ENCODE results near the gene PARD3. TPM values are rescaled to one million over a fixed set of nuclear protein-coding genes. Genes with fewer than 3 reads are reported as not detected.

Gene PARD3
- total RNA-seq, 1 donor from 2014 or later: 20.6 TPM

GRCh38 chr10:34203966-34204630, 611.0 kb downstream of the PARD3 start:
- DNase-seq: no peak

DNA sequence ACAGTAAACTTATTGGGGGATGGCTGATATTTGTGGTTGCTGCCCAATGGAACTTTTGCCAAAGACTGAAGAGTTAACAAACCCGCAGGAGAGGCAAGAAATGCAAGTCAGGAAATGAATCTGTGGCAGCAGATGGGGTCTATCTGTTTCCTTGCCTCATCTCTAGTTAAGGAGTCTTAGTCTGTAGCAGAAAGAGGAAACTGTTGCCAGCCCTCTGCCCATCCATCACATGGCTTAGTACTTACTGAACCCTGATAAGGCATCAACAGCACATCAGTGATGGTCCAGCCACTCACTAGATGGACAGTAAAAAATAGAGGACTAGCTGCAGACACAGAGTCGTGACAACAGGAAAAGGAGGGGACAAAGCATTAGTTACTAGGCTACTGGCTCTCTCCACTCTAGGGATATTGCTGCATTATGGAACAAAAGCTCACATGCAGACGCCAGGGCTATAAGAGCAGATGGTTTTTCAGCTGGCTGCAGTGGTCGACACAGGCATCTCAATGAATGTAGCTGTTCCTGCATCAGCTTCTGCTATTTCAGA, 614.7 kb downstream of the PARD3 start:
- no peak for DNase-seq

- no peak for DNase-seq
These were observed 616.1 kb downstream of the PARD3 start for GRCh38 chr10:34198953-34199352.

DNA sequence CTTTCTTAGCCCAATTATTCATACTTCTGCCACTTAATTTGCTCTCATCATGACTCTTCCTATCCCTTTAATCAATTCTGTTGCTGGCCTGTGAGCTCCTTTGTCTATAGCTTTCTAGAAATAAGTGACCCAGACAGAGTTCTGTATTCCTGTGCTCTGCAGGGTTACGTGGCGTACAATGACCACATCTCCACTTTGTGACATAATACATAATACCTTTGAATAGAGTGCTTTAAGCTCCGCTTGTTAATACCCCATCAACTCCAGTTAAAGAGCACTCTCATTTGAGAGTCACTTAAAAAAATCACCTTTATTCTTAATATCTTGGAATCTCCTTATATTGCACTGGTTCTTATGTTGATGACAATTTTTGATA, 619.0 kb downstream of the PARD3 start:
- DNase-seq: no peak

- DNase-seq: no peak
These were observed 619.6 kb downstream of the PARD3 start for GRCh38 chr10:34195364-34196057.

GRCh38 chr10:34193931-34194626, 621.0 kb downstream of the PARD3 start:
- DNase-seq: no peak

DNA sequence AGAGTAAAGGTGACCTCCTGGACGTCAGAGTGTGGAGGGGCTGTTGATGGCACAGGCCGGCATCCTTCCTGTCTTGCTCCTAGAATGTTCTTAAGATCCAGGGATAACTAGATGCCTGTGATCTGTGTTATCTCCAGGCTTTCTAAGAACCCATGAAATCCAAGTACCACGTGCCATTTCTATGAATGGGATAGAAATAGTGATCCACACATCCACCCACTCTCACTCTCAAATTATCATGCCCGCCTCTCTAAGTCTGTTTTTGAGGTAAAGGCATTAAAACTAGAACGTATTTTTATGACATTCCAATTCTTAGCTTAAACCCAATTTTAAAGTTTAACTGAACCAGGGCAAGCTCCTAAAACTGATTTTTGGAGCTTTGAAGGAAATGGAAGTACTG, 622.5 kb downstream of the PARD3 start:
- no peak for DNase-seq

- DNase-seq: no peak
These were observed 623.7 kb downstream of the PARD3 start for GRCh38 chr10:34191406-34191805.

- DNase-seq: no peak
These were observed 624.5 kb downstream of the PARD3 start for GRCh38 chr10:34190580-34190979.

GRCh38 chr10:34189830-34190229, 625.3 kb downstream of the PARD3 start:
- no peak for DNase-seq

- DNase-seq: no peak
These were observed 626.9 kb downstream of the PARD3 start for GRCh38 chr10:34188221-34188620.

GRCh38 chr10:34187201-34187600, 627.9 kb downstream of the PARD3 start:
- DNase-seq: no peak

DNA sequence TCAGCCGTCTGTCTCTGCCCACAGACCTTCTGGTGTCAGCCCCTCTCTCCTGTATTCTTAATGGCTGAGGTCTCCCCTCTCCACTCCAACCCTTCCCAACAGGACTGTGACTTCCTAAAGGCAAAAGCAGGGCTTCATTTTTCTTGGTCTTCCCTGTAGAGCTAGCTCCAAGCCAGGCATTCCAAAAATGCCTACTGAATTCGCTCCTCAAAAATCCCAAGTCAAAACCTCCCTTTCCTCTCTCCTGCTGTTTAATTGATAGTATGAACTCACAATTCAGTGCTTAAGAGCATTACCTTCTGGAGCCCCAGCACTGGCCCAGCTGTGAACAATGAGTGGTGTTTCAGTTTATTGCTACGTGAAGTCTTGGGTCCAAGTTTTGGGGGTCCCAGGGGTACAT, 628.4 kb downstream of the PARD3 start:
- no peak for DNase-seq

- no peak for DNase-seq
These were observed 629.1 kb downstream of the PARD3 start for GRCh38 chr10:34185998-34186397.

- no peak for DNase-seq
These were observed 630.1 kb downstream of the PARD3 start for GRCh38 chr10:34184939-34185386.

- DNase-seq: no peak
These were observed 630.7 kb downstream of the PARD3 start for GRCh38 chr10:34184397-34184796.

DNA sequence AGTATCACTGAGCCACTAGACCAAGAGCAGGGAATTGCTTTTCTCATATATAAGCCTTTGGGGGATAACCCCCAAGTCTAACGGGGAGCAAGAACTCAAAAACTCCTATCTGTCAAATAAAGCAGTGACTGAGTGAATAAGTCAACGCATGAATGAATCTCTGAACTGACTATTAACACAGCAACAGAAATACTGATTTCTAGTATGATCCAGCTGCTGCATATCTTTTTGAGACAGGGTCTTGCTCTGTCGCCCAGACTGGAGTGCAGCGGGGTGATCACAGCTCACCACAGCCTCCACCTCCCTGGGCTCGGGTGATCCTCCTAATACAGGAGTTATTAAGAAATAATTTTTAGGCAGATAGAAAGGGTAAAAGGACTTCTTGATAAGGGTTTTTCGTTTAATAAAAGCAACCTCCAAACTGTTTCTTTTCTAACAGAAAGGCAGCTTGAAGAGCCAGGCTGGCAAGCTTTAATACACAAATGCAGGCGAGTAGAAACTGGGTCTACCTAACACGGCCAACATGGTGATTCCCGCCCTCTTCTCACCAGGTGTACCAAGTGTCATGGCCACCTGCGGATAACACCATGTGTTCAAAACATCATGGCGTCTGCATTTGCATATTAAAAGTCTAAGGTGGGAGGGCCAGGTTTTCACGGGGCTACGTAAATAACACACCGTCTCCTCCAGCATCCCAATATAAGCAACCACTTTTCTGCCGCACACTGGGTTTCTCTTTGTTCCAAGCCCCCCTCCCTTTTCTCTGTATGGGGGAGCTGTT, 631.9 kb downstream of the PARD3 start:
- no peak for DNase-seq

- DNase-seq: no peak
These were observed 633.4 kb downstream of the PARD3 start for GRCh38 chr10:34181553-34182300.

DNA sequence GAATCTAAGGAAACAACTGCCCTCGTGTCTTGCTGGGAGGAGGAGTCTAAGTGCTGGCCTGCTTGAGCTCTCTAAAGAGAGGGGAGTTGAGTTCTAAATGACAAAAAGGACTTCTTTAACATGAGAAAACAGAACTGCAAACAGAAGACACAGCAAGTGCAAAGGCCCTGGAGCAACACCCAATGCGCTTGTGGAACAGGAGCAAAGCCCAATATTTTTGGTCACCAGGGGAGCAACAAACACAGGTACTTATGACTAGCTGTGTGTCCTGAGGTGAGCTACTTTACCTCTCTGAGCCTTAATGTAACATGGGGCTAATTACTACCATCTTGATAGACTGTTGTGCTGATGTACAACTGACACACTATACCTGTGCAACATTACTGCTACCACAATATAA, 634.3 kb downstream of the PARD3 start:
- no peak for DNase-seq

DNA sequence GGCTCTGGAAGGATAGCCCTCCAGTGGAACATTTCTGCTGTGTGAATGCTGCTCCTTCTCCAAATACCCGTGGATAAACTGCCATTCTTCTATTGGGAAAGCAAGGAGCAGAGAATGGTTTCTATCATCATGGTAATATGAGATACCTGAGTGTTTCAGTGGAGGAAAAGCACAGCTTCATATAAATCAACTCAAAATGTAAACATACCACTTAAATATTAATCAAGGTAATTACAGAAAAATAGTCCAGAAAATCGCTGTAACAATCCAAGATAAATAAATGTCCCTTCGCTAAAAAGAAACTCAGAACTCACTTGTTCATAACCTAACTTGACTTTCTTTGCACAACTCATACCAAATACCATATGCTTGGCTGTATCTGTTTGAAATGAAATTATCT, 635.8 kb downstream of the PARD3 start:
- no peak for DNase-seq

DNA sequence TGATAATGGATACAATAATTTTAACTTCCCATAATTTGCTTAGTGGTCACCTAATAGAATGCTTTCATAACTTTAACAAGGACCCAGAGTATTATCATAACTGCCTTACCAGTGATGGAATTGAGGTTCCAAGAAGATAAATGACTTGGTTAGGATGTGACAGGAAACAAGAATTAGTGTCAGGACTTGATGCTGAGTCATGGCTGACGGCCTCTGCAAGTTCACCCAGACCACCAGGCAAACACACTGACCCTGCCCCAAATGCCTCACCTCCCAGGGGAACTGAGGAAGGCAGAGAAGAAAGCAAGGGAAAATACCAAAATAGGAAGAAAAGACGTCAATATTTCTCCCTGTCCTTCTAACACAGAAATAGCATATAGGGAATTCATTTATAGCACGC, 636.3 kb downstream of the PARD3 start:
- DNase-seq: no peak

DNA sequence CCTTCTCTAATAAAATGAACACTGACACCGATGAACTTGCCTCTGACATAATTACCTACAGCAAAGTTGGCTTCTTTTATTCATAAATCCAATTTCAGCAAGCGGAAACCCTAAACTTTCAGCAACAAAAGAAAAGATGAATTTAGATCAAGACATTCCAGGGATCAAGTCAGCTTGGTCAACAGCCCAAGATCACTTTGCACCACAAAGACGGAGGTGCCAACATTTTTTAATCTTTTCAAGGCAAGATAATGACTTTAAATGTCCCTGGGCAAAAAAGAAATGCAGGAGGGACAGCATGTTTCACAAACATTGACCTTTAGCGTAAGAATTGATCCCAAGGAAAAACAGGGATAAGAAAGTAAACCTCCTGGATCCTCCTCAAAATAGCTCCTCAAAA, 636.9 kb downstream of the PARD3 start:
- DNase-seq: no peak

Data from occipital lobe (tissue), 2 donors.